ENCODE data around the gene SFXN5.

DNA sequence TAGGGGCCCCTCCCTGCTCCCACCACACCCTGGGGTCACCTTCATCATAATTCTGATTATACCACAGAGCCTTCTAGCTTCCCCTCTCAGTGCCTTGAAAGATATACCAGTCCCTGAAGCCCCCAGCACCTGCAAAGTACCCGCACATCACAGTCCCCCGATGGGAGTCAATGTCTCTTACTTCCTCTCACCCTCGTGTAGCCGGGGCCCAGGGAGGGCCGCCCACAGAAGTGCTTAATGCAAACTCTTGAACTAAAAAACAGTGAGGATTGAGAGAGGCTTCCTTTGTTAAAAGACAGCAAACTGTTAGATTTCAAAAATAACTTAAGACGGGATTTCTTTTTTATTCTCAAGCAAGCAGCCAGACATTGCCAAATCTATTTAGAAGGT lies 76.5 kb downstream of the SFXN5 start:
- TF ChIP-seq, protein P1, sequence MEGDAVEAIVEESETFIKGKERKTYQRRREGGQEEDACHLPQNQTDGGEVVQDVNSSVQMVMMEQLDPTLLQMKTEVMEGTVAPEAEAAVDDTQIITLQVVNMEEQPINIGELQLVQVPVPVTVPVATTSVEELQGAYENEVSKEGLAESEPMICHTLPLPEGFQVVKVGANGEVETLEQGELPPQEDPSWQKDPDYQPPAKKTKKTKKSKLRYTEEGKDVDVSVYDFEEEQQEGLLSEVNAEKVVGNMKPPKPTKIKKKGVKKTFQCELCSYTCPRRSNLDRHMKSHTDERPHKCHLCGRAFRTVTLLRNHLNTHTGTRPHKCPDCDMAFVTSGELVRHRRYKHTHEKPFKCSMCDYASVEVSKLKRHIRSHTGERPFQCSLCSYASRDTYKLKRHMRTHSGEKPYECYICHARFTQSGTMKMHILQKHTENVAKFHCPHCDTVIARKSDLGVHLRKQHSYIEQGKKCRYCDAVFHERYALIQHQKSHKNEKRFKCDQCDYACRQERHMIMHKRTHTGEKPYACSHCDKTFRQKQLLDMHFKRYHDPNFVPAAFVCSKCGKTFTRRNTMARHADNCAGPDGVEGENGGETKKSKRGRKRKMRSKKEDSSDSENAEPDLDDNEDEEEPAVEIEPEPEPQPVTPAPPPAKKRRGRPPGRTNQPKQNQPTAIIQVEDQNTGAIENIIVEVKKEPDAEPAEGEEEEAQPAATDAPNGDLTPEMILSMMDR (IDR thresholded peaks at IDR 0.05): no peak
- no peak for TF ChIP-seq POLR2AphosphoS5 (IDR thresholded peaks at IDR 0.05)

Data from prostate gland (tissue), 2 donors.